GM23248 (cell line): ENCODE results near the gene MTRF1. TPM values are rescaled to one million over a fixed set of nuclear protein-coding genes. Genes with fewer than 3 reads are reported as not detected.

Source experiments
- DNase-seq: peaks from one replicate; pipeline ENCODE4 v3.0.0-alpha.2; 2015
- H2AFZ ChIP-seq: fragments of 200-600 bp; sonication (generic); 2 replicates; pipeline ENCODE4 v1.6.1; 2016; ENCODE audit warnings: antibody characterized with exemption
- H3F3A ChIP-seq: fragments of 200-600 bp; sonication (generic); 2 replicates; pipeline ENCODE4 v1.6.1; 2016; ENCODE audit warnings: mild to moderate bottlenecking, antibody characterized with exemption, mixed run types; ENCODE audit not compliant: insufficient read depth
- H3K27ac ChIP-seq: fragments of 200-600 bp; sonication (generic); 2 replicates; pipeline ENCODE4 v1.5.1; 2016; ENCODE audit warnings: mild to moderate bottlenecking
- H3K27me3 ChIP-seq: fragments of 200-600 bp; sonication (generic); replicated peaks from 2 replicates; pipeline ENCODE4 v1.6.1; 2016; ENCODE audit warnings: mild to moderate bottlenecking; ENCODE audit not compliant: insufficient read depth
- H3K36me3 ChIP-seq: fragments of 200-600 bp; sonication (generic); 2 replicates; pipeline ENCODE4 v1.6.1; 2016; ENCODE audit warnings: low read depth, mild to moderate bottlenecking
- H3K4me1 ChIP-seq: fragments of 200-600 bp; sonication (generic); 2 replicates; pipeline ENCODE4 v1.6.1; 2016; ENCODE audit warnings: mild to moderate bottlenecking; ENCODE audit not compliant: insufficient read depth
- H3K4me2 ChIP-seq: fragments of 200-600 bp; sonication (generic); one replicate; pipeline ENCODE4 v1.6.1; 2016; ENCODE audit warnings: mild to moderate bottlenecking; ENCODE audit not compliant: unreplicated experiment
- H3K4me3 ChIP-seq: fragments of 200-600 bp; sonication (generic); 2 replicates; pipeline ENCODE4 v1.5.1; 2016; ENCODE audit warnings: mild to moderate bottlenecking
- H3K79me2 ChIP-seq: fragments of 200-600 bp; sonication (generic); 2 replicates; pipeline ENCODE4 v1.6.1; 2016; ENCODE audit warnings: mild to moderate bottlenecking; ENCODE audit not compliant: insufficient read depth
- H3K9ac ChIP-seq: fragments of 200-600 bp; sonication (generic); 2 replicates; pipeline ENCODE4 v1.6.1; 2016; ENCODE audit warnings: mild to moderate bottlenecking
- H3K9me2 ChIP-seq: fragments of 200-600 bp; sonication (generic); 2 replicates; pipeline ENCODE4 v1.6.1; 2016; ENCODE audit warnings: mixed run types, mild to moderate bottlenecking, moderate library complexity; ENCODE audit not compliant: insufficient read depth
- H3K9me3 ChIP-seq: fragments of 200-600 bp; sonication (generic); one replicate; pipeline ENCODE4 v1.6.1; 2017; ENCODE audit warnings: low read depth
- H4K20me1 ChIP-seq: fragments of 200-600 bp; sonication (generic); 2 replicates; pipeline ENCODE4 v1.6.0; 2016; ENCODE audit not compliant: insufficient read depth
- EZH2 ChIP-seq: fragments of 200-600 bp; sonication (generic); IDR thresholded peaks from 2 replicates; pipeline ENCODE4 v1.6.1; 2018; ENCODE audit warnings: antibody characterized with exemption, mild to moderate bottlenecking; ENCODE audit not compliant: insufficient read depth, poor library complexity, severe bottlenecking
- EZH2phosphoT487 ChIP-seq: fragments of 200-600 bp; sonication (generic); IDR thresholded peaks from 2 replicates; pipeline ENCODE4 v1.6.1; 2018; ENCODE audit warnings: antibody characterized with exemption, moderate library complexity, mild to moderate bottlenecking, low read depth; ENCODE audit not compliant: insufficient read depth
- WGBS, 2 experiments: methylation state at CpG; one replicate each; pipeline ENCODE4 v1.1.6; 2015 to 2017; ENCODE audit warnings: low lambda C conversion rate in 2 of 2, low coverage in 1 of 2; ENCODE audit errors: missing lambda C conversion rate in 2 of 2; 5-methylcytosine and 5-hydroxymethylcytosine counted together
- in situ Hi-C: fragments of 300-500 bp; cut with MboI; formaldehyde crosslinking; loops from 2 replicates; pipeline ENCODE4 v1.15.0; 2020
- polyA plus RNA-seq: library from polyadenylated mRNA; unstranded; fragments of >200 nt; fragmentation: Nextera tagmentation; extraction: Ambion mirVana; gene quantifications from 2 replicates; pipeline ENCODE4 v1.2.1, GENCODE V29; 2016
- total RNA-seq: library from RNA; depleted of rRNA; stranded (reverse); fragments of >200 nt; shearing (Covaris generic); gene quantifications from 2 replicates; pipeline ENCODE4 v1.2.3, GENCODE V29; 2014

MTRF1 gene
- total and polyA plus RNA-seq, 2 experiments from 2014 or later: 10.5 to 11.2 TPM

DNA sequence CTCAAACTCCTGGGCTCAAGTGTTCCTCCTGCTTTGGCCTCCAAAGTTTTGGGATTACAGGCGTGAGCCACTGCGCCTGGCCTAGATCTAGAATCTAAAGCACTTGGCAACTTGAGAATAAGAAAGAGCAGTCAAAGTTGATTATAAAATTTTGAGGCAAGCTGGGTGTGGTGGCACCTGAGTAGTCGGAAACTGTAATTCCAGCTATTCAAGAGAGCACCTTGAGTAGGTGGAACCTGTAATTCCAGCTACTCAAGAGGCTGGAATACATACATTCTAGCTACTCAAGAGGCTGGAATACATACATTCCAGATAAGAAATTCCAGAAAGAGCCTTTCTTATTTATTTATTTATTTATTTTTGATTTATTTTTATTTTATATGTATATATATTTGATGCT is 39.4 kb upstream of the MTRF1 start:
- H2AFZ ChIP-seq: no peak overlapping the region
- peaks cover 6% of the 10 kb centered on the region; the same call in 1 of the 2 replicates for H3F3A ChIP-seq
- H3K36me3 ChIP-seq: no peaks in the 10 kb centered on the region
- H4K20me1 ChIP-seq: no peaks in the 10 kb centered on the region
- no peak overlapping the region for H3K4me3 ChIP-seq
- no peak overlapping the region for H3K27ac ChIP-seq
- DNase-seq: no peak
- no peaks in the 10 kb centered on the region for H3K79me2 ChIP-seq
- no peak overlapping the region for H3K9ac ChIP-seq
- no peaks in the 10 kb centered on the region for H3K4me1 ChIP-seq
- H3K9me2 ChIP-seq: no peaks in the 10 kb centered on the region
- WGBS, 2 experiments: 87 to 91% methylated on average over 3 of the region's 3 CpGs
- H3K4me2 ChIP-seq: no peak overlapping the region
- no peaks in the 10 kb centered on the region for H3K27me3 ChIP-seq
- TF ChIP-seq EZH2phosphoT487 (no peak), EZH2 (no peak)
- in situ Hi-C loops: no loop called here
- no peaks in the 10 kb centered on the region for H3K9me3 ChIP-seq

DNA sequence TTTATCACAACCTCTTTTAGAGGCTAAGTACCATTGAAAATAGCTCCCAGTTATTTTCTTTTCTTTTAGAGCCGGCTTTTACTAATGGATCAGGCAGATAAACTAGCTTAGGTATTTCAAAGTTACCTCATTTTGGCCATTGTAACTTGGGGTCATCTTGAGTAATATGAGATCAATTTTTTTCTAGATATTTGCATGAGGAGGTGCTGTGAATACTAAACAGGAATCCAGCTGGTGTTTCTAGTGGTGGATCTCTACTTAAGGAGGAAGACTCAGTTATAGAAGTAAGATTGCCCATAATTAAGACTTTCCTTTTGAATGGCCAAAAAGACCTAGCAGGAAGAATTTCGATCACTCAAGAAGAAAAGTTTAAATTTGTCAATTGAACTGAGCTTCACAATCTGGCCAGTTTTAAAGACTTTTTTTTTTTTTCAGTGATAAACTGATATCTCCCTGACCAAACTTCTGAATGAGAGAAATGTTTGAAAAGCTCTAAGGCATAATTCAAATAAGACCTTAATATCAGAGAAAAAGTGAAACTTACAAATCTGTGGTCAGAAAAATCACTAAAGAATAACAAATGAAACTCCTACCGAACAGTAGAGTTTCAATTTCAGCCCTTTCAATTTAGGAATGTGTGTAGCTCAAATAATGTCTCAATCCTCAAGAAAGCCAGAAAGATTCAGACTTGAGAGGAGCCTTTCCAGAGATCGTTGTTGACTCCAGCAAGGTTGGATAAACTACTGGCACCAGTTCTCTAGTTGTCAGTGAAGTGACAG is 36.1 kb upstream of the MTRF1 start:
- no peak overlapping the region for H3K27ac ChIP-seq
- no peaks in the 10 kb centered on the region for H3F3A ChIP-seq
- in situ Hi-C loops: no loop called here
- no peaks in the 10 kb centered on the region for H3K36me3 ChIP-seq
- no peak overlapping the region for H3K4me2 ChIP-seq
- no peaks in the 10 kb centered on the region for H4K20me1 ChIP-seq
- H3K9me3 ChIP-seq: no peaks in the 10 kb centered on the region
- TF ChIP-seq EZH2 (no peak), EZH2phosphoT487 (no peak)
- no peaks in the 10 kb centered on the region for H3K27me3 ChIP-seq
- H3K4me3 ChIP-seq: no peak overlapping the region
- H3K4me1 ChIP-seq: no peaks in the 10 kb centered on the region
- no peak overlapping the region for H3K9ac ChIP-seq
- no peaks in the 10 kb centered on the region for H3K79me2 ChIP-seq
- H3K9me2 ChIP-seq: no peaks in the 10 kb centered on the region
- no peak for DNase-seq
- H2AFZ ChIP-seq: no peak overlapping the region
- 85 to 89% methylated on average over 4 of the region's 4 CpGs for WGBS, 2 experiments

DNA sequence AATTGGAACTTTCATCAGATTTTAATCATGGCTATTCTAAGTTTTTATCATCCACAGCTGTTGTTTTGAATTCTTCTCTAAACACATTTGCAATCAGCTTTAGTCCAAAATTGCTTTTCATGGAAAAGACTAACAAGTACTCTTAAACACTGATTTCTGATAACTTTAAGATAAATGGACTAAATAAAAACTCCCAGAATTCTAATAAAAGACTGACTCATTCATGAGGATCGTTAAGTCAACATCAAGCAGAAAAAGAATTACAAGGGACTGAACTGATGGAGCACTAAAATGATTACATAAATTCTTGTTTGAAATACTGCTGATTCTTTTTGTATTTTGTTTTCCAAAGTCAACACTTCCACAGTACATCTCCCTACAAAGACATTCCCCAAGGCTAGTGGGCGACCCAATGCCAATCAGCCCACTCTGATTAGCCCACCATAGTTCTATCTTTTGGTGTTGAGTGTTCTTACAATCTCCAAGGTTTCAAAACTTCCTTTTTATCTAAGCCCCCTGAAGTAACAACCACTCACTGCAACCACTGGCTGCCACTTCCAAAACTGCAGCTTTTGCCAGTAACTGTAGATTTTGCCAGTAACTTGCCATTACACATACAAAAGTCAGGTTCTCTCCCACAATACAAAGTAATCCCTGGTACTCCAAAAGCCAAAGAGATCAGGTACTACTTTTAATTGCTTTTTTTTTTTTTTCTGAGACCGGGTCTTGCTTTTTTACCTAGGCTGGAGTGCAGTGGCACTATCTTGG is 33.7 kb upstream of the MTRF1 start:
- no peak overlapping the region for H3K4me3 ChIP-seq
- H3K9me2 ChIP-seq: no peaks in the 10 kb centered on the region
- TF ChIP-seq EZH2phosphoT487 (no peak), EZH2 (no peak)
- H3K27me3 ChIP-seq: no peaks in the 10 kb centered on the region
- H3K9ac ChIP-seq: no peak overlapping the region
- 46 to 48% methylated on average over 3 of the region's 3 CpGs for WGBS, 2 experiments
- H4K20me1 ChIP-seq: no peaks in the 10 kb centered on the region
- no peak for DNase-seq
- no peaks in the 10 kb centered on the region for H3K79me2 ChIP-seq
- in situ Hi-C loops: no loop called here
- no peaks in the 10 kb centered on the region for H3K9me3 ChIP-seq
- no peak overlapping the region for H2AFZ ChIP-seq
- H3K36me3 ChIP-seq: no peaks in the 10 kb centered on the region
- H3K4me1 ChIP-seq: no peaks in the 10 kb centered on the region
- no peak overlapping the region for H3K4me2 ChIP-seq
- H3F3A ChIP-seq: no peaks in the 10 kb centered on the region
- H3K27ac ChIP-seq: no peak overlapping the region

DNA sequence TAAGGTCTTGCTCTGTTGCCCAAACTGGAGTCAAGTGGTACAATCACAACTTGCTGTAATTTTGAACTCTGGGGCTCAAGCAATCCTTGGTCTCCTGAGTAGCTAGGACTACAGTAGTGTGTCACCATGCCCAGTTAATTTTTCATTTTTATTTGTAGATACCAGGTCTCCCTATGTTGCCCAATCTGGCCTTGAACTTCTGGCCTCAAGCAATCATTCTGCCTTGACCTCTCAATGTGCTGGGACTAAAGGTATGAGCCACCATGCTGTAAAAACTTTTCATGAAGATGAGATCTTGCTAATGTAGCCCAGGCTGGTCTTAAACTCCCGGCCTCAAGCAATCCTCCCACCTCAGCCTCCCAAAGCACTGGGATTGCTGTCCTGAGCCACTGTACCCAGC is 32.6 kb upstream of the MTRF1 start:
- Histone ChIP-seq H3K4me1 (no peaks in the 10 kb centered on the region), H3K36me3 (no peaks in the 10 kb centered on the region), H3K4me3 (no peak overlapping the region), H3K27ac (no peak overlapping the region), H3K9me2 (no peaks in the 10 kb centered on the region), H3K9me3 (no peaks in the 10 kb centered on the region), H3K4me2 (no peak overlapping the region), H2AFZ (no peak overlapping the region), H4K20me1 (no peaks in the 10 kb centered on the region), H3F3A (no peaks in the 10 kb centered on the region), H3K27me3 (no peaks in the 10 kb centered on the region), H3K79me2 (no peaks in the 10 kb centered on the region), H3K9ac (no peak overlapping the region)
- in situ Hi-C loops: no loop called here
- TF ChIP-seq EZH2 (no peak), EZH2phosphoT487 (no peak)
- no peak for DNase-seq
- WGBS, 2 experiments: 60 to 70% methylated on average over 1 of the region's 1 CpG
